GM18873 (cell line): ENCODE results near the gene MUC4.
"Not testable (repeated sequence)": the region's sequence is repeated elsewhere in the genome, so short reads cannot be mapped to it uniquely, and the experiment has no call there.

ENCODE experiments used
- ATAC-seq: cut with Tn5 transposase; IDR thresholded peaks from one replicate; pipeline ENCODE4 v1.9.1; 2021; ENCODE audit warnings: mild to moderate bottlenecking, moderate library complexity, moderate number of reproducible peaks; ENCODE audit not compliant: unreplicated experiment, low FRiP score

The MUC4 gene

GRCh38 chr3:195788711-195789581, 22.8 kb downstream of the MUC4 start:
- ATAC-seq, result no peak

DNA sequence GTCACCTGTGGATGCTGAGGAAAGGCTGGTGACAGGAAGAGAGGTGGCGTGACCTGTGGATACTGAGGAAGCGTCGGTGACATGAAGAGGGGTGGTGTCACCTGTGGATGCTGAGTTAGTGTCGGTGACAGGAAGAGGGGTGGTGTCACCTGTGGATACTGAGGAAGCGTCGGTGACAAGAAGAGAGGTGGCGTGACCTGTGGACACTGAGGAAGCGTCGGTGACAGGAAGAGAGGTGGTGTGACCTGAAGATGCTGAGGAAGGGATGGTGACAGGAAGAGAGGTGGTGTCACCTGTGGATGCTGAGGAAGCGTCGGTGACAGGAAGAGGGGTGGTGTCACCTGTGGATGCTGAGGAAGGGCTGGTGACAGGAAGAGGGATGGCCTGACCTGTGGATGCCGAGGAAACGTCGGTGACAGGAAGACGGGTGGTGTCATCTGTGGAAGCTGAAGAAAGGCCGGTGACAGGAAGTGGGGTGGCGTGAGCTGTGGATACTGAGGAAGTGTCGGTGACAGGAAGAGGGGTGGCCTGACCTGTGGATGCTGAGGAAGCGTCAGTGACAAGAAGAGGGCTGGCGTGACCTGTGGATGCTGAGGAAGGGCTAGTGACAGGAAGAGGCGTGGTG, 25.8 kb downstream of the MUC4 start:
- ATAC-seq, result not testable (repeated sequence)

DNA sequence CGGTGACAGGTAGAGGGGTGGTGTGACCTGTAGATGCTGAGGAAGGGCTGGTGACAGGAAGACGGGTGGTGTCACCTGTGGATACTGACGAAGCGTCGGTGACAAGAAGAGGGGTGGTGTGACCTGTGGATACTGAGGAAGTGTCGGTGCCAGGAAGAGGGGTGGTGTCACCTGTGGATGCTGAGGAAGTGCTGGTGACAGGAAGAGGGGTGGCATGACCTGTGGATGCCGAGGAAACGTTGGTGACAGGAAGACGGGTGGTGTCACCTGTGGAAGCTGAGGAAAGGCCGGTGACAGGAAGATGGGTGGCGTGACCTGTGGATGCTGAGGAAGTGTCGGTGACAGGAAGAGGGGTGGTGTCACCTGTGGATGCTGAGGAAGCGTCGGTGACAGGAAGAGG, 27.7 kb downstream of the MUC4 start:
- ATAC-seq, result not testable (repeated sequence)

DNA sequence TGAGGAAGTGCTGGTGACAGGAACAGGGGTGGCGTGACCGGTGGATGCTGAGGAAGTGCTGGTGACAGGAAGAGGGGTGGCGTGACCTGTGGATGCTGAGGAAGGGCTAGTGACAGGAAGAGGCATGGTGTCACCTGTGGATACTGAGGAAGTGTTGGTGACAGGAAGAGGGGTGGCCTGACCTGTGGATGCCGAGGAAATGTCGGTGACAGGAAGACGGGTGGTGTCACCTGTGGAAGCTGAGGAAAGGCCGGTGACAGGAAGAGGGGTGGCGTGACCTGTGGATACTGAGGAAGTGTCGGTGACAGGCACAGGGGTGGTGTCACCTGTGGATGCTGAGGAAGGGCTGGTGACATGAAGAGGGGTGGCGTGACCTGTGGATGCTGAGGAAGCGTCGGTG, 30.5 kb downstream of the MUC4 start:
- not testable (repeated sequence) for ATAC-seq

DNA sequence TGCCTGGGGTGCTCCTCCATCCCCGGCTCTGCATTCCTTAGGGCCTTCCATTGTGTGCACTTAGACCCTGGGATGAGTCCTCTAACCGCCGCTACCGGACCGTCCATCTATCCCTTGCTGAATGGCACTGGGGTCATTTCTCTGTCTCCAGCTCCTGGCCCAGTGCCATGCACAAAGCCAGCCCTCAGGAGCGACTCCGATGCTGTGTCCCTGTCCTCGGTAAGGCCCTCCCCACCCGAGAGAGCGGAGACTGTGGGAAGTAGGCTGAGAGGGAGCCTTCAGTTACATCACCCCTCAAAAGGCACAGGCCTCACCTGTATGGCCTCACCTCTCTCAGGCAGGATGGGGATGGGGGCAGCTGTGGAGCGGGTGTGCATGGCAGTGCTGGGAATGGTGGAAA, 33.8 kb downstream of the MUC4 start:
- ATAC-seq, result no peak

DNA sequence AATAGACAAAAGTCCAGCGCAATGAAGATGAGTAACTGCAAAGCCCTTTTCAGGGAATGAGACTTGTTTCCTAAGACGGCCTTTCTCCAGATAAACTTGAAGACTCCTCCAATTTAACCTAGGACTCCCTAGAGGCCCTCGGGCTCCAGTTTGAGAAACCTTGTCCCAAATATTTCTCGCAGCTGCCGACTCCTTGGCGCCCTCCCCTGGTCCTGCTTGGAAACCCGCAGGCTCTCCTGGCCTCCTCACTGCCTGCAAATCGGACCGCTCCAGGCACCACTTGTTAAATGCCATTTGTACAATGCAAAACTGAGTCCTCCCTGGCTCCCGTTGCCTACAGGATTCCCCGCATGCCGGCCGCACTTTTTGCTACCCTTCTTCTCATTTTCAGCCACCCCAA, 36.8 kb downstream of the MUC4 start:
- ATAC-seq, result no peak

DNA sequence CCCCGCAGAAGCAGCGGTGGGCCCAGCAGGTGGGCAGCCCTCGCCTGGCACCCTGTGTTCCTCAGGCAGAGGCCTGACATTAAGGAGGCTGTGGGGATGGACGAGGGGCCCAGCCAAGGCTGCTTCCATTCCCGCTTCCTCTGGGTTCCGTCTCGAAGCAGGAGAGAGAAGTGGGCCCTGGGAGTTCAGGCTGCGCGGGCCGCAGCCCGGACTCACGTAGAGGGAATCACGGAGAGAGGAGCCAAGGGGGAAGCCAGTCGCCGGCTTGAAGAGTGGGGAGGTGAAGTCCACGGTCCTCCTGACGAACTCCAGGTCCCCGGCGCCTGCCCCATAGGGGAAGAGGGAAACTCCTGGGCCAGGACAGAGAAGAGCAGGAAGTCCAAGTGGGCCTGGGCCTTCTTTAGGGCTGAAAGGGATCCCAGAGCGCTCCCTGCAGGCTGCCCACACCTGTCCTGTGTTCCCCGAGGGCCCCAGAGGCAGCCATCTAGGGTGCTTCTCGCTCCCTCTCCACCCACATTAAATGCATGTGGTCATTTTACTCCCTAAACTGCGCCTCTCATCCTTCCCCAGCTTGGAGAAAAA, 37.7 kb downstream of the MUC4 start:
- ATAC-seq, result no peak

DNA sequence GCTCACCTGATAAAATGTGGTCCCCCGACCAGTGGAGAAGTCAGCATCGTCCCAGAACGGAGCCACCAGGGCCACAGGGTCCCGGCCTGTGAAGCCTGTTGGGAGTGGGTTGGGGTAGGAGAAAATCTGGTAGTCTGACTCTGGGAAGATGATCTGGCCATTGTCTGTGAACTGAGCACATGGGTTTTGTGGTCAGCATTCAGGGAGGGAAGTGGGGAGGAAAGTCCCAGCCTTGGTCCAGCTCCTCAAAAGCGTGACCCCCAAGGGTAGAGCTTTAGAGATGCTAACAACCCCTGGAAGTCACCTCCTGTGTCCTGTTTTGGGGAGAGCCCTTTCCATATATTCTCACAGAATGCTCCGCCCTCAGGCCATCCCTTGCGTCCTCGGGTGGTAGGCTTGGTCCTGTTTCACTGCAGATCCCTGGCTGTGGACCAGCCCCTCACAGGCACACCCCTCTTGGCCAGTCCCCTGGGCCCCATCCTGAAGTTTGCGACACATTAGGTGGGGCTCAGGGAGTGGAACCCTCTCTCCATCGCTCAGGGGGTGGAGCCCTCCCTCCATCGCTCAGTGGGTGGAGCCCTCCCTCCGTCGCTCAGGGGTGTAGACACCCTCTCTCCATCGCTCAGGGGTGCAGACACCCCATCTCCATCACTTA, 40.0 kb downstream of the MUC4 start:
- no peak for ATAC-seq

DNA sequence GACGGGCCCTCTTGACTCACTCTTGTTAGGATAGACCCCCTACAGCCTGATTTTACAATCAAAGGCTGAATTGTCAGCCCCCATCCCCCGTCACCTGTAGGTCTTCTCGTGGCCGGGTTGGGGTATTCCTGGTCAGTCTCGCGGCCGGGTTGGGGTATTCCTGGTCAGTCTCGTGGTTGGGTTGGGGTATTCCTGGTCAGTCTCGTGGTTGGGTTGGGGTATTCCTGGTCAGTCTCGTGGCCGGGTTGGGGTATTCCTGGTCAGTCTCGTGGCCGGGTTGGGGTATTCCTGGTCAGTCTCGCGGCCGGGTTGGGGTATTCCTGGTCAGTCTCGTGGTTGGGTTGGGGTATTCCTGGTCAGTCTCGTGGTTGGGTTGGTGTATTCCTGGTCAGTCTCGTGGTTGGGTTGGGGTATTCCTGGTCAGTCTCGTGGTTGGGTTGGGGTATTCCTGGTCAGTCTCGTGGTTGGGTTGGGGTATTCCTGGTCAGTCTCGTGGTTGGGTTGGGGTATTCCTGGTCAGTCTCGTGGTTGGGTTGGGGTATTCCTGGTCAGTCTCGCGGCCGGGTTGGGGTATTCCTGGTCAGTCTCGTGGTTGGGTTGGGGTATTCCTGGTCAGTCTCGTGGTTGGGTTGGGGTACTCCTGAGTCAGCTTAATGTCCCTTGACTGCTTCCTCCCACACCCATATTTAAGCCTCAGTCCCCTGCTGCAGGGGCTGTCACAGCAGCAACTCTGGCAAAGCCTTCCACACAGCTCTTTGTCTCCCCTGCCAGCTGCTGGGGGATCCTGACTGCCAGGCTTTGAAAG, 40.7 kb downstream of the MUC4 start:
- ATAC-seq, result not testable (repeated sequence)

- ATAC-seq, result no peak
These were observed 41.5 kb downstream of the MUC4 start for GRCh38 chr3:195770081-195770840.

DNA sequence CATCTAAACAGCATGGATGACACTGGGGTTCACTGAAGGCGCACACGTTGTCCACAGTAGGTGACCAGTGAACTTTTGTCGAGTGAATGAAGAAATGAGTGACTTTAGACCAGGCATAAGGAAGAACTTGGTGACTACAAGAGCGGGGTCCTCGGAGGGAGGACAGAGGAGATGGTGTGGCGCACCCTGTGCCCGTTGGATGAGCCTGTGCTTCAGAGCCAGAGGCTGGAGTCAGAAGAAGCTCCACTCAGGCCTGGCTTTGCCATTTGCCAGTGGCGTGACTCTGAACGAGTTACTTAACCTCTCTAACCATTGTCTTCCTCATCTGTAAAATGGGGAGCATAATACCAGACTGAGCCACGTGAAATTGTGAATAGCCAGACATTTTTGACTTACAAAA, 42.2 kb downstream of the MUC4 start:
- ATAC-seq, result no peak

DNA sequence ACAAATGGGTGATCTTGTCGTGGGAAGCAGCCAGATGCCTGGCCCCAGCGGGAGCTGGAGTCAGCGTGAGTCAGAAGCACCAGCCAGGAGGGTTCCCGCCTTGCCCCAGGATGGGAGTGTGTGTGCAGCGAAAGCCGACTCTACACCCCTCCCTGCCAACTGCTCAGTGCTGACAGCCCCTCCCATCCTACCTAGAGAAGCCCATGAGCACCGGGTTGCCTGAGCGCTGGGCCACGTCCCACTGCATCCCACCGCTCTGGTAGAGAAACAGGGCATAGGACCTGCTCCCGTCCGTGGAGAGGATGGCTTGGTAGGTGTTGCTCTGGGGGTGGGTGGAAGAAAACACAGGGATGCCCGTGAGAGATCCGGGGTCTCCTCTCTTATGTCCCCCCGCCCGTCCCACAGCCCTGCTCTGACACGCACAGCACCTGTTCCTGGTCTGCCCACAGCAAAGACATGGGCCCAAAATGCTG, 42.9 kb downstream of the MUC4 start:
- ATAC-seq, result no peak

DNA sequence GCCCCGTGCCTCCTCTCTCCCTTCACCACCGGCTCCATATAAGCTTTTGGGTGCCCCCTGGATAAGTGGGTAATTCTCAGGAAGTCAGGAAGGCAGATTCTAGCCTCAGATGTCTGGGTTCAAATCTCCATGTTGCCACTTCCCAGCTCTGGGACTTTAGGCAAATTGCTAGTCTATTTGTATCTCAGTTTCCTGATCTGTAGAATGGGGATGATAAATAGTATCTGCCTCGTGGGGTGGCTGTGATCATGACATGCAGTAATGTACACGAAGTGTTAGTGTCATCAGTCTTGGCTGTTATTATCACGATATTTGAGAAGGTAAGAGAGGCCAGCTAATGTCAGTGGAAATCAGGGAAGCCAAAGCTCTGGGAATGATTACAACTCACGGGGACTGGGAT, 43.3 kb downstream of the MUC4 start:
- ATAC-seq, result no peak

- ATAC-seq, result no peak
These were observed 43.9 kb downstream of the MUC4 start for GRCh38 chr3:195767792-195768191.

- no peak for ATAC-seq
These were observed 45.1 kb downstream of the MUC4 start for GRCh38 chr3:195766671-195767070.

DNA sequence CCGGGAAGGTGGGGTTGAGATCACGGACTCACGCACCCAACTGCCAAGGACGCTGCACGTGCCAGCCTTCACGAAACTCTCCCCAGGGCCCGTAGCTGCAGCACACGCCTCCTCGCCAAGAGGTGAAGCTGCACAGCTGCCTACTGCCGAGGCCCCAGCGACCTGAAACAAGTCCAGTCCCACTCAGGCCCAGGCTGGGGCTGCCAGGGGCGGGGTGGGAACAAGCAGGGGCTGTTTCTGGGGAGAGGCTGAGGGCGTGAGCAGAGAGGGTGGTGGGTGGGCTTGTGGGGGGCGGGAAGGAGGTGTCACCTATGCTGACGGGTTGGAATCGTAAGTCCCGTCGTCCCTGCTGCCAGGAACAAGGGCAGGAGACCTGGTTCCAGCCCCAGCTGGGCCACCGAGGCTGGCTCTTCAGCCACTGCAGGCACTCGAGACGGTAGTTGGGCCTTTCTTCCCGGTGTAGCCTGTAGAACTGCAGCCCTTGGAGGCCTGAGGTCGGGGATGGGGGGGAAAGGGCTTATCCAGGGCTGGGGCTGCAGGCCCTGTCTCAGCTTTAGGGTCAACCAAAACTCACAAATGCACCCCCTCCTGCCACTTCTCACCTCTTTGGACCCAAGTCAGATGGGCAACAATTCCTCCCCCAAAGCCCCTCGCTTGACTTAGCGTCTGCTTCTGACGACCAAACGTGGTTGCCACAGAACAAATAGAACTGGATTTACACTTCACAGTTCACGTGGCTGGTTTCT, 46.6 kb downstream of the MUC4 start:
- no peak for ATAC-seq

GRCh38 chr3:195763843-195764825, 47.6 kb downstream of the MUC4 start:
- no peak for ATAC-seq
